ENCODE results near the gene GOPC.
"Not testable (repeated sequence)": the region's sequence is repeated elsewhere in the genome, so short reads cannot be mapped to it uniquely, and the experiment has no call there.

GOPC gene

GRCh38 chr6:117602151-117602898 is at the start of gene GOPC:
Gene GOPC, minus strand, starts transcription at chr6:117602511. Its CDS starts 223 bp downstream, at chr6:117602288.
- peak; percentile 99 for DNase-seq

GRCh38 chr6:117651984-117652383 is 49.7 kb upstream of the GOPC start:
- not testable (repeated sequence) for DNase-seq

GRCh38 chr6:117642976-117643375 is 40.7 kb upstream of the GOPC start:
- DNase-seq: no peak

GRCh38 chr6:117637770-117638169 is 35.5 kb upstream of the GOPC start:
- no peak for DNase-seq

- no peak for DNase-seq
These were observed 26.9 kb upstream of the GOPC start for GRCh38 chr6:117629119-117629660.

GRCh38 chr6:117627533-117627932 is 25.2 kb upstream of the GOPC start:
- DNase-seq: no peak

GRCh38 chr6:117624869-117625481 is 22.7 kb upstream of the GOPC start:
- peak; percentile 18 for DNase-seq

GRCh38 chr6:117619178-117619577 is 16.9 kb upstream of the GOPC start:
- DNase-seq: no peak

GRCh38 chr6:117617210-117618035 is 15.1 kb upstream of the GOPC start:
- no peak for DNase-seq

- no peak for DNase-seq
These were observed 14.3 kb upstream of the GOPC start for GRCh38 chr6:117616391-117617209.

GRCh38 chr6:117615750-117616390 is 13.6 kb upstream of the GOPC start:
- DNase-seq: no peak

GRCh38 chr6:117613920-117614560 is 11.7 kb upstream of the GOPC start:
- no peak for DNase-seq

GRCh38 chr6:117607511-117607910 is 5.2 kb upstream of the GOPC start:
- no peak for DNase-seq

- DNase-seq: peak; percentile 88
These were observed 3.0 kb upstream of the GOPC start for GRCh38 chr6:117605169-117605826.

GRCh38 chr6:117603821-117604220 is 1.5 kb upstream of the GOPC start:
- DNase-seq: no peak

GRCh38 chr6:117602899-117603588 is 733 bp upstream of the GOPC start:
- DNase-seq: no peak

GRCh38 chr6:117601811-117602150 is 530 bp downstream of the GOPC start:
- DNase-seq: no peak

GRCh38 chr6:117600008-117600743 is 2.1 kb downstream of the GOPC start:
- peak; percentile 53 for DNase-seq

- no peak for DNase-seq
These were observed 4.6 kb downstream of the GOPC start for GRCh38 chr6:117597755-117598154.

Measured in hematopoietic multipotent progenitor cell treated with erythropoietin and hydrocortisone succinate and interleukin-3 and kit ligand, for 4 days (in vitro differentiated cells).